Measurements from ENCODE around the gene GGA1.

GGA1 gene

GRCh38 chr22:37566903-37567798 is 41.5 kb upstream of the GGA1 start:
- Mint-ChIP-seq H3K27me3 (ENCODE audit: low read depth, poor library complexity) (peaks cover 14% of the 10 kb centered on the region), H3K27ac (no peak overlapping the region)

GRCh38 chr22:37568012-37568411 is 40.6 kb upstream of the GGA1 start:
- Mint-ChIP-seq H3K27ac (no peak overlapping the region), H3K4me3 (no peak overlapping the region), H3K9me3 (no peaks in the 10 kb centered on the region), H3K36me3 (ENCODE audit: low read depth) (no peaks in the 10 kb centered on the region), H3K4me1 (peaks cover 17% of the 10 kb centered on the region), H3K27me3 (ENCODE audit: low read depth, poor library complexity) (peaks cover 9% of the 10 kb centered on the region)
- no peak for DNase-seq
- no peak for TF ChIP-seq CTCF (IDR thresholded peaks at IDR 0.05)

More at GRCh38 chr22:37566903-37567798, 41.5 kb upstream of the GGA1 start:
- TF ChIP-seq CTCF (IDR thresholded peaks at IDR 0.05) = peak; percentile 93
- no peak overlapping the region for H3K4me3 Mint-ChIP-seq
- H3K36me3 Mint-ChIP-seq (ENCODE audit: low read depth) = no peaks in the 10 kb centered on the region
- peaks cover 26% of the 10 kb centered on the region for H3K4me1 Mint-ChIP-seq
- DNase-seq = peak; percentile 88
- H3K9me3 Mint-ChIP-seq = no peaks in the 10 kb centered on the region

GRCh38 chr22:37568448-37569008 is 40.1 kb upstream of the GGA1 start:
- Mint-ChIP-seq H3K36me3 (ENCODE audit: low read depth) (no peaks in the 10 kb centered on the region), H3K27me3 (ENCODE audit: low read depth, poor library complexity) (peaks cover 9% of the 10 kb centered on the region), H3K4me3 (no peak overlapping the region), H3K4me1 (peaks cover 12% of the 10 kb centered on the region), H3K27ac (no peak overlapping the region), H3K9me3 (no peaks in the 10 kb centered on the region)
- no peak for TF ChIP-seq CTCF (IDR thresholded peaks at IDR 0.05)
- no peak for DNase-seq

- TF ChIP-seq CTCF (IDR thresholded peaks at IDR 0.05) = no peak
- DNase-seq = no peak
- no peak overlapping the region for H3K27ac Mint-ChIP-seq
- no peaks in the 10 kb centered on the region for H3K9me3 Mint-ChIP-seq
- H3K4me1 Mint-ChIP-seq = peaks cover 5% of the 10 kb centered on the region
- H3K4me3 Mint-ChIP-seq = no peak overlapping the region
- peaks cover 9% of the 10 kb centered on the region for H3K27me3 Mint-ChIP-seq (ENCODE audit: low read depth, poor library complexity)
- no peaks in the 10 kb centered on the region for H3K36me3 Mint-ChIP-seq (ENCODE audit: low read depth)
Measured at GRCh38 chr22:37569009-37569920, 39.4 kb upstream of the GGA1 start.

GRCh38 chr22:37569921-37570660 is 38.5 kb upstream of the GGA1 start:
- Mint-ChIP-seq H3K36me3 (ENCODE audit: low read depth) (no peaks in the 10 kb centered on the region), H3K27me3 (ENCODE audit: low read depth, poor library complexity) (peaks cover 4% of the 10 kb centered on the region), H3K4me3 (no peak overlapping the region), H3K9me3 (no peaks in the 10 kb centered on the region), H3K4me1 (peaks cover 4% of the 10 kb centered on the region), H3K27ac (no peak overlapping the region)
- no peak for DNase-seq
- no peak for TF ChIP-seq CTCF (IDR thresholded peaks at IDR 0.05)

Data from nephron progenitor cell (in vitro differentiated cells).